ENCODE results near the gene ITGA4.

Gene ITGA4

DNA sequence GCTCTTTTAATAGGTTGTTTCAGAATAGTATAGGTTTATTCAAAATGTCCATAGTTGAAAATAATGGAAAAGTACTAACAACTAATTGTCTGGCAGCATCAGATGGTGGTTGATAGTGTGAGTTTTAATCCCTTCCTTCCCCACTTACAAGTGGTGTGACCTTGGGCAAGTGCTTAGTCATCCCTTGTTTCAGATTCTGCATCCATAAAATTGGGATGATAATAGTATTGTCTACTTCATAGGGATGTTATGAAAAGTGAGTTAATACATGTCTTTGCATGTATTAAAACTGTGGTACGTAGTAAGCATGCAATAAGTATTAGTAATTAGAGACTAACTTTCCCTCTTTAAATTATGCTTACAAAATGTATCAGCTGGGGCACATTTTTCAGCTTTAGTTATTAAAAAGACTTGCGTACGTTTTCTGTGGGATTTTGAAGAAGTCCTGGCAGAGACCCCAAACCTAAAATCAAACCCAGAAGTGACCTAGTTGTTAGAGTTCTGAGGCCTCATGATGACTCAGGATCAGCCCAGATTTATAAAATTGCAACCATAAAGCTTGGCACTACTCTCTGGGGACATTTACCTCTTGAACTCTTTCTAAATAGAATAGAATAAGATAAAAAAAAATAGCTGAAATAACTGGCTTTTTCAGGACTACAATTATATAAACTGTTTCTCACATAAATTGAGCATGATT is 8.6 kb downstream of the ITGA4 start:
- DNase-seq (ENCODE audit: low spot score in 2 of 2) (no peak), ATAC-seq (ENCODE audit: low read depth) (no peak)
- Mint-ChIP-seq H3K4me3 (no peak overlapping the region), H3K27me3 (no peaks in the 10 kb centered on the region), H3K4me1 (peaks cover 54% of the 10 kb centered on the region), H3K9me3 (no peaks in the 10 kb centered on the region), H3K27ac (peak overlapping the region; percentile 74), H3K36me3 (peaks cover 31% of the 10 kb centered on the region)

GRCh38 chr2:181466661-181467576 is 9.7 kb downstream of the ITGA4 start:
- DNase-seq (ENCODE audit: low spot score in 2 of 2) = peak; percentile 77
- Mint-ChIP-seq H3K36me3 (peaks cover 35% of the 10 kb centered on the region), H3K4me3 (no peak overlapping the region), H3K27ac (peak overlapping the region; percentile 36), H3K9me3 (no peaks in the 10 kb centered on the region), H3K27me3 (no peaks in the 10 kb centered on the region), H3K4me1 (peaks cover 56% of the 10 kb centered on the region)
- peak; percentile 74 for ATAC-seq (ENCODE audit: low read depth)

- H3K4me3 Mint-ChIP-seq = no peak overlapping the region
- H3K36me3 Mint-ChIP-seq = peaks cover 36% of the 10 kb centered on the region
- no peak for DNase-seq (ENCODE audit: low spot score in 2 of 2)
Measured at GRCh38 chr2:181467966-181468707, 11.0 kb downstream of the ITGA4 start.

GRCh38 chr2:181468811-181469210 is 11.6 kb downstream of the ITGA4 start:
- ATAC-seq (ENCODE audit: low read depth) (no peak), DNase-seq (ENCODE audit: low spot score in 2 of 2) (no peak)
- Mint-ChIP-seq H3K27ac (no peak overlapping the region), H3K27me3 (no peaks in the 10 kb centered on the region), H3K9me3 (no peaks in the 10 kb centered on the region), H3K4me1 (peaks cover 57% of the 10 kb centered on the region), H3K4me3 (no peak overlapping the region), H3K36me3 (peaks cover 37% of the 10 kb centered on the region)

More at GRCh38 chr2:181467966-181468707, 11.0 kb downstream of the ITGA4 start:
- peak overlapping the region; percentile 36 for H3K27ac Mint-ChIP-seq
- H3K27me3 Mint-ChIP-seq = no peaks in the 10 kb centered on the region
- H3K9me3 Mint-ChIP-seq = no peaks in the 10 kb centered on the region
- peaks cover 58% of the 10 kb centered on the region for H3K4me1 Mint-ChIP-seq
- ATAC-seq (ENCODE audit: low read depth) = no peak

DNA sequence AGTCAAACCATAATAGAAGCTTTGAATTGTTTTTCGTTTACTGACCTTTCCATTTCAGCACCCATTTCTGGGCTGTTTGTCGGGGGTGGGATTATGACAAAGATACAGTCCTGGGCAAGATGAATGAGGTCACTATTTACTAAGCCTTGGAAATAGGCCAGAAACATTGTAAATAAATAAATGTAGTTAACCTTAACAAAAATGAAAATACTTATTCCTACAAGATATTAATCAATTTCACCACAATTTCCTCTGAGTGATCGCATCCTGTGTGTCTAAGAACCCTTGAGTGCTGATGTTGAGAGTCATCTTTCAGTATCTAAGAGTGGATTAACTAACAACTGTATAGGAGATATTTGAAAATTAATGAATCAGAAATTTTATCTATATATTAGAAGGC is 14.0 kb downstream of the ITGA4 start:
- peak overlapping the region; percentile 87 for H3K27ac Mint-ChIP-seq
- no peaks in the 10 kb centered on the region for H3K27me3 Mint-ChIP-seq
- DNase-seq (ENCODE audit: low spot score in 2 of 2) (no peak), ATAC-seq (ENCODE audit: low read depth) (no peak)
- peaks cover 39% of the 10 kb centered on the region for H3K36me3 Mint-ChIP-seq
- peak overlapping the region; percentile 6 for H3K4me3 Mint-ChIP-seq
- H3K4me1 Mint-ChIP-seq = peaks cover 41% of the 10 kb centered on the region
- no peaks in the 10 kb centered on the region for H3K9me3 Mint-ChIP-seq

GRCh38 chr2:181471783-181472182 is 14.6 kb downstream of the ITGA4 start:
- peak overlapping the region; percentile 87 for H3K27ac Mint-ChIP-seq
- H3K27me3 Mint-ChIP-seq = no peaks in the 10 kb centered on the region
- DNase-seq (ENCODE audit: low spot score in 2 of 2) (no peak), ATAC-seq (ENCODE audit: low read depth) (no peak)
- no peaks in the 10 kb centered on the region for H3K9me3 Mint-ChIP-seq
- peaks cover 41% of the 10 kb centered on the region for H3K4me1 Mint-ChIP-seq
- H3K4me3 Mint-ChIP-seq = peak overlapping the region; percentile 35
- peaks cover 43% of the 10 kb centered on the region for H3K36me3 Mint-ChIP-seq

- Mint-ChIP-seq H3K4me3 (no peak overlapping the region), H3K36me3 (peaks cover 45% of the 10 kb centered on the region), H3K9me3 (no peaks in the 10 kb centered on the region), H3K4me1 (peaks cover 35% of the 10 kb centered on the region), H3K27me3 (no peaks in the 10 kb centered on the region), H3K27ac (peak overlapping the region; percentile 46)
- DNase-seq (ENCODE audit: low spot score in 2 of 2) (no peak), ATAC-seq (ENCODE audit: low read depth) (no peak)
Measured at GRCh38 chr2:181472990-181473389, 15.8 kb downstream of the ITGA4 start.

DNA sequence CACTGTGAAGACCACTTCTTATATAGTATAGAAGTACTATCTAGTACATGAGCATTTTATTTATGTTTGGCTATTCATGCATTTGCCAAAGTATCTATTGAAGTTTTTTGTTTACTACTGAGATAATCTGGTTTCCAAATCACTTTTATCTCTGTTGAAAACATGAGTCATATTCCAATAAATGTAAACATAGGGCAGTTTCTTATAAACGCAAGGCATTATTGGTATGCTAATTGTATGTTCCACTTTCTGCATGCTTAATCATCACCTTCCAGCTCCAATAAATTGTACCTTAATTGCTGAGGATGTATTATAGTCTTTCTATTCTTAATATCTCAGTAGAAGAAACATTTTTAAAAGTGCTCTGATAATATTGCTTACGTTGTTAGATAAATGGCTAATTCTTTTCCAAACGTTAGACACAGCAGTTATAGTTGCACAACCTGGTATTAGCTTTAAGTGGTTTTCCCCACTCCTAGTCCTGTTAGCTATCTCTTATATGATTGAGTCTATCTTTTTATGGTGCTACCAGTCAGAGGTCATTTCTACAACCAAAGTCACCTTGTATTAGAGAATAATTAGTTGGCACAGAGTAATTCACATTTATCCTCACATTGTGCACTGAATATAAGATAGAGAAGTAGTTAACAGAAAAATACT is 17.2 kb downstream of the ITGA4 start:
- no peak for ATAC-seq (ENCODE audit: low read depth)
- H3K9me3 Mint-ChIP-seq = no peaks in the 10 kb centered on the region
- H3K4me1 Mint-ChIP-seq = peaks cover 30% of the 10 kb centered on the region
- H3K27me3 Mint-ChIP-seq = no peaks in the 10 kb centered on the region
- peaks cover 39% of the 10 kb centered on the region for H3K36me3 Mint-ChIP-seq
- no peak overlapping the region for H3K4me3 Mint-ChIP-seq
- no peak for DNase-seq (ENCODE audit: low spot score in 2 of 2)
- H3K27ac Mint-ChIP-seq = peak overlapping the region; percentile 51

DNA sequence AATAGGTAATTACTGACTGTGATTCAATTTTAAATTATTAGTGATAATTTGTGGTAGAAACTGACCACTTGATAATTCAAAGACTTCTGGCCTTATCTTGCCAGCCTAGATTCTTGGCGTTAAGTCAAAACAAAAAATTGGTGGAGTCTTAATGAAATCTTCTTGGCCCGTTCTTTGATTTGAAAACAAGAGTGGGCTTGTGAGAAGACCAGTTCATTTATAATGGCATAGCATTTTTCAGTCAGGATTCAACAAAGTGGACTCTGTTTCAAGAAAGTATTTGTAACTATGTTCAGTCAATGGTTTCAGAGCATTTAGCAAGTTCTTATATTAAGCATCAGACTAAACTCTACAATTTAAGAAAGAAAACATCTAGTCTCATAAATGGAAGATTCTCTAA is 26.0 kb downstream of the ITGA4 start:
- no peak overlapping the region for H3K27ac Mint-ChIP-seq
- H3K36me3 Mint-ChIP-seq = peaks cover 39% of the 10 kb centered on the region
- H3K9me3 Mint-ChIP-seq = no peaks in the 10 kb centered on the region
- H3K27me3 Mint-ChIP-seq = no peaks in the 10 kb centered on the region
- ATAC-seq (ENCODE audit: low read depth) (no peak), DNase-seq (ENCODE audit: low spot score in 2 of 2) (no peak)
- no peak overlapping the region for H3K4me3 Mint-ChIP-seq
- H3K4me1 Mint-ChIP-seq = peaks cover 5% of the 10 kb centered on the region

DNA sequence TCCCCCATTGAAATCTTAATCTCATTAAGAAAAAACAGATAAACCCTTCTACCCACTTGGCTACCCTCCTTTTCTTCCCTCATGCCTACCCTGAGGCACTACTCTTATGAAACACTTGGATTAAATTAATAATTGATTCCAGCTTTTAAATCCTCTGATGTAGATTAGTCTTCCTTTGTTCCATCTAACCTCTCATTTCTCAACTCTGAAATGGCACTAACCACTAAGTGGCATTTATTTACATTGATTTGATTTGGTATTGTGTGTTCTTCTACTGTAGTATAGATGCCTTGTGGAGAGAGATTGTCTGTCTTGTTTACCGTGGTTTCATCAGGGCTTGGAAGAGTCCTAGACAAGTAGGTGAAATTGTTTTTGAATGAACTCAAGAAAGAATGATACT is 26.7 kb downstream of the ITGA4 start:
- DNase-seq (ENCODE audit: low spot score in 2 of 2) = no peak
- Mint-ChIP-seq H3K36me3 (peaks cover 41% of the 10 kb centered on the region), H3K9me3 (no peaks in the 10 kb centered on the region), H3K27ac (peak overlapping the region; percentile 60), H3K4me3 (no peak overlapping the region), H3K4me1 (peaks cover 5% of the 10 kb centered on the region), H3K27me3 (no peaks in the 10 kb centered on the region)
- ATAC-seq (ENCODE audit: low read depth) = no peak

- Mint-ChIP-seq H3K27ac (peak overlapping the region; percentile 46), H3K36me3 (peaks cover 46% of the 10 kb centered on the region), H3K4me1 (peaks cover 5% of the 10 kb centered on the region), H3K4me3 (no peak overlapping the region), H3K9me3 (no peaks in the 10 kb centered on the region), H3K27me3 (no peaks in the 10 kb centered on the region)
- DNase-seq (ENCODE audit: low spot score in 2 of 2) (no peak), ATAC-seq (ENCODE audit: low read depth) (no peak)
Measured at GRCh38 chr2:181484851-181485637, 27.9 kb downstream of the ITGA4 start.

GRCh38 chr2:181485638-181485946 is 28.4 kb downstream of the ITGA4 start:
- H3K36me3 Mint-ChIP-seq = peaks cover 47% of the 10 kb centered on the region
- H3K4me1 Mint-ChIP-seq = peaks cover 5% of the 10 kb centered on the region
- H3K4me3 Mint-ChIP-seq = no peak overlapping the region
- ATAC-seq (ENCODE audit: low read depth) (no peak), DNase-seq (ENCODE audit: low spot score in 2 of 2) (no peak)
- no peaks in the 10 kb centered on the region for H3K27me3 Mint-ChIP-seq
- no peaks in the 10 kb centered on the region for H3K9me3 Mint-ChIP-seq
- H3K27ac Mint-ChIP-seq = no peak overlapping the region

DNA sequence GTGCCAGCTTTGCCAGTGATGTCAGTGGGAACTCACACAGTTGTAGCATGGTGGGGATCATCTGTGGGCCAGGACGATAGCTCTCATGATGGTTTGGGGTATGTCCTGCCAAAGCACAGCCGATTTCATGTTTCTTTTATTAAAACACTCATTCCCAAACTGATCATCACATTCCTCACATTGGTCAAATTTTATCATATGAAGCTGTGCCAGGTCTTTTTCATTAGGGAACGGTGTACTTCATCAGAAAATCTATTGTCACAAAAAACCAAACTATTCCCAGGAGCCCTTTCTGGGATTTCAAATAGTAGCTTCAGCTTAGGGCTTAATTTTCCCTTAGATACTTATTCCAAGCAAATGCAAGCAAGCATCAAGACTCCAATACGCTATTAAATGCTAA is 42.0 kb downstream of the ITGA4 start:
- no peak overlapping the region for H3K27ac Mint-ChIP-seq
- DNase-seq (ENCODE audit: low spot score in 2 of 2) (no peak), ATAC-seq (ENCODE audit: low read depth) (no peak)
- H3K36me3 Mint-ChIP-seq = peaks cover 27% of the 10 kb centered on the region
- no peak overlapping the region for H3K4me3 Mint-ChIP-seq
- H3K27me3 Mint-ChIP-seq = no peaks in the 10 kb centered on the region
- H3K4me1 Mint-ChIP-seq = no peaks in the 10 kb centered on the region
- H3K9me3 Mint-ChIP-seq = no peaks in the 10 kb centered on the region
